ENCODE measurements around the gene AP3B2. TPM values are rescaled to one million over a fixed set of nuclear protein-coding genes. Genes with fewer than 3 reads are reported as not detected.
"Not testable (repeated sequence)": the region's sequence is repeated elsewhere in the genome, so short reads cannot be mapped to it uniquely, and the experiment has no call there.

Gene AP3B2
- total RNA-seq, 2 donors from 2014 or later, result 1.3 to 1.9 TPM

DNA sequence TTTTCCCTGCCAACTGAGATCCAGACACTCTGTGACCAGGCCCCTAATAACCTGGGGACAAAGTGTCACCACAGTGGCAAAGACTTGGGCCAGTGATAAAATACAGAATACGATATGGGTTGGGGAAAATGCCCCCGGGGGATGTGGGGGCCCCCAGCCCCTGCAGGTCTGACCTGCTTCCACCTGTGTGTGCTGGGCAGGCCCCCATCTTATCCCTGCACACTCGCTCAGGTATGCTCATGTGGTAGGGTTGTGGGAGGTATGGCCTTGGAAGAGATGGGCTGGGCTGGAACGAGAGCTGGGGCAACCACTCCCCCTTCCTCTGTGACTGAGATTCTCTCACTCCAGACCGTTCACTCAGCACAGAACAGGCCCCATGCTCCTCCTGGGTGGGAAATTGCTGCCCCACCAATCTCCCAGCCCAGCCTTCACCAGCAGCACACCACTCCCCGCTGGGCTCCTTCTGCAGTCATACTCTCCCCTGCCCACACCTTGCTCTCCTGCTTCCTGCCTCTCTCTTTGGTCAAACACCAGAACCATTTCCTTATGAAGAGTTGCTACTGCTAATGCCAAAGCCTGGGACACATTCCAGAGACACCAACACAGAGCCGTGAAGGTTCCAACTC is 52.9 kb downstream of the AP3B2 start:
- no peak for DNase-seq
- no peak for ATAC-seq
- intact Hi-C loops (cut with DNase I, micrococcal nuclease), result no loop called here

- no peak for DNase-seq
- intact Hi-C loops (cut with DNase I, micrococcal nuclease), result no loop called here
- ATAC-seq, result no peak
Observed at GRCh38 chr15:82655606-82656005, 54.1 kb downstream of the AP3B2 start.

DNA sequence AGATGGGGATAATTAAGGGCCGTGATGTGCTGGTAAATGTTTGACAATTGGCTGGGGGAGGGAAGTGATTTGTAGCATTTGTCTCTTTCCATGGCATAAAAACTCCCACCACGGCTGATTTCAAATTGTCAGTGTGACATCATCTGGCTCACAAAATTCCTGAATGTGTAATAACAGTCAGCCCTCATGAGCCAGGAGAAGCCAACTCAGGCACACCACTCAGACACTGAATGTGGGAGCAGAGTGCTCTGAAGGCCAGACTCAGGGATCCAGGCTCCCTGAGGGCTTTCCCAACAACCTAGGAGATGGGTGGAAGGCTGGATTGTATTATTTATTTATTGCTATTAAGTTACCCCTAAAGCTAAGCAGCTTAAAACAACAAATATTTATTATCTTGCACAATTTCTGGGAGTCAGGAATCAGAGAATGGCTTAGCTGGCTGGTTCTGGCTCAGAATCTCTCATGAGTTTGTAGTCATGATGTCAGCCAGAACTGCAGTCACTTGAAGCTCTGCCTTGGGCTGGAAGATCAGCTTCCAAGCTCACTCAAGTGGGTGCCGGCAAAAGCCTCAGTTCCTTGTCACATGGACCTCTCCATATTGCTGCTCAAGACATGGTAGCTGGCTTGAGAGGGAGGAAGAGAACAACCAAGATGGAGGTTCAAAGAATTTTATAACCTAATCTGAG is 56.0 kb downstream of the AP3B2 start:
- ATAC-seq, result no peak
- DNase-seq, result no peak
- intact Hi-C loops (cut with DNase I, micrococcal nuclease), result no loop called here

DNA sequence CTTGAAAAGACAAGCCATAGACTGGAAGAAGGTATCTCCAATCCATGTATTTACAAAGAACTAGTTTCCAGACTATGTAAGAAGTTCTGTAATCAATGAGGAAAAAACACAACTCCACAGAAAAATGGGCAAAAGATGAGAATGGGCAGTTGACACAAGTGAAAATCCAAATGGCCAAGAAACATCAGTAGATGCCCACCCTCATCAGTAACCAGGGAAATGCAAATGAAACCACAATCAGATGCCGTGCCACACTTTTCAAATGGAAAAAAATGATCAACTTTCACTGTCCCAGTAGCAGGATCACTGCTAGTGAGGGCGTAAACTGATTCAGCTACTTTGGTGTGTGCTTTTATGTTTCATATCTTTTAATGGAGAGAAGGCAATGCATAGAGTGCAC is 58.0 kb downstream of the AP3B2 start:
- ATAC-seq, result no peak
- intact Hi-C loops (cut with DNase I, micrococcal nuclease), result no loop called here
- DNase-seq, result no peak

DNA sequence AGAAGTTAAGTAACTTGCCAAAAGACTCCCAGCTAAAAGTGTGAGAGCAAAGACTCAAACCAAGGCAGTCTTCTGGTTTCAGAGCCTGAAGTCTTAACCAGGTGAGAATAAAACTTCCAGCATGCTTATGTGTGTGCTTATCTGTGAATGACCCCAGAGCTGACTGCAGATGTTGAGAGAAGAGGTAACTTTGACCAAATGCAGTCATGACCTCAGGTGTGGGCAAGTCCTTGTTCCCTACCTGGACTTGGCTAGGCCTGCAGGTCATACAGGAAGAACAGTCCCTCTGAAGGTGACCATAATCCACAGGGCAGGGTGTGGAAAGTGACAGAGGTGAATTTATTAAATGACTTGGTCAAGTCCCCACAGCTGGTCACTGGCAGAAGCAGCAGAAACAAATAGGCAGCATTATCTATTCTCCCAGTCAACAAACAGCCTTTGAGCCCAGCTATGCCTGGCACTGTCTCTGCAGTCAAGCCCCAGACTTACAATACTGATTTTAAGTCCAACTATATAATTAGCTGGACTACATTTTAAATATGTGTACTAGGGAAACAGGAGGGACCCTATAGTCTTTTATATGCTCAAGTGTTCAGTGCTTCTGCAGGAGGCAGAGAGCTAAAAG is 59.5 kb downstream of the AP3B2 start:
- no peak for DNase-seq
- intact Hi-C loops (cut with DNase I, micrococcal nuclease), result no loop called here
- no peak for ATAC-seq

DNA sequence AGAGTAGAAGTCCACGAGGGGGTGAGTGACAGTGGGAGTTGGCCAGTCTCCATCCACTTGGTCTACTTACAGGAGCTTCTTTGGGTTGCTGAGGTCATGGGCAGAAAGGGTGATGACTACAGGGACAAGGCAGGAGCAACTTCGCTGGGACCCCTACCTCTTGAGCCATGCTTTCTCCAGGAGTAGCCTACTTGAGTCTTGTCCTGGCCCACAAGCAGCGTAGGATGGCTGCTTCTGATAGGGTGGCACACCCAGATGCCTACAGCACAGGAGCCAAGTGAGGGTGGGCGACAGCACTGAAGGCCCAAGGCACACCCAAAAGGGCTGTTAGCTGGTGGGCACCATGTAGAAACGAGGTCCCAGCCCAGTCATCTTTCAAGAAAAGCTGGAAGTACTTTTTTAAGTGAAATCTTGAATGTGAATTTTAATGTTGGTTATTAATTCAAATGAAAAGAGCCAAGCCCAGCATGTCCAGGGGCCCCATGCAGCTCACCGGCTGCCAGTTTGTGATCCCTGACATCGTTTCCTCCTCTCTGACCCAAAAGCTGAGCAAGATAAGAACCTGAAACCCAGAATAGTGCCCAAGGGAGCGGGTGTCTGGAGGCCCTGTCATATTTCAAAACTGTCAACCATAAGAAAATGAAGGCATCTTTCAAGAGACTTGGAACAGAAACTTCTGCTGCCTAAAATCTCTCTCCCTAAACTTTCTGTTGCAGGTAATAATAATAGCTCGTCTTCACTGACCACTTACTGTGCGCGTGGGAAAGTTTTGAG is 60.3 kb downstream of the AP3B2 start:
- intact Hi-C loops (cut with DNase I, micrococcal nuclease), result no loop called here
- DNase-seq (no peak), ATAC-seq (no peak)

GRCh38 chr15:82648257-82649103 is 61.2 kb downstream of the AP3B2 start:
- DNase-seq (no peak), ATAC-seq (no peak)
- intact Hi-C loops (cut with DNase I, micrococcal nuclease), result no loop called here

DNA sequence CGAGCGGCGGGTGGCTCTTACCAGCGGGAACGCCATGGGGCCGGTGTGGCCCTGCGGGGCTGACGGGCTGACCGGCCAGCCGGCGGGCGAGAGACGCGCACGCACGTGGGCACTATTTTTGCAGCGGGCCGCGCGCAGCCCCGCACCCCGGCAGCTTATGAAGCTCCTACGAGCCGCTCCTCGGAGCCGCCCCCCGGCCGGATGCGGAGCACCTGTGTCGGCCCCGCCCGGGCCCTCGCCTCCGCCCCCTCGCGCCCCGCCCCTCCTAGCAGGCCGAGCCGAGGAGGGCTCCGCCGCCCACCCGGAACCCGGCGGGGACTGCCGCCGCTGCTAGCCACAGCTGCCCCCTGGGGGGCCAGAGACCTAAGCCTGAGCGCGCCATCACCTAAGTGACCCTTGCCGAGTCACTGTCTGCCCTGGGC is 61.8 kb downstream of the AP3B2 start:
- ATAC-seq, result no peak
- intact Hi-C loops (cut with DNase I, micrococcal nuclease), result no loop called here
- DNase-seq, result peak in 1 of 2 donors; percentile 23

GRCh38 chr15:82647045-82647834 is 62.4 kb downstream of the AP3B2 start, which contains the start of gene CPEB1:
TSS of gene CPEB1 (minus strand) at chr15:82647363. CDS start at chr15:82628459, 18,904 bp downstream.
- ATAC-seq, result peak; percentile 34
- intact Hi-C loops (cut with DNase I, micrococcal nuclease), result no loop called here
- DNase-seq, result peak; percentile 34 to 37

- intact Hi-C loops (cut with DNase I, micrococcal nuclease), result no loop called here
- ATAC-seq (no peak), DNase-seq (no peak)
Observed at GRCh38 chr15:82646250-82647044, 63.2 kb downstream of the AP3B2 start.

- ATAC-seq; intact Hi-C loops (cut with DNase I, micrococcal nuclease); DNase-seq: not testable (repeated sequence)
Observed at GRCh38 chr15:82644967-82645852, 64.5 kb downstream of the AP3B2 start.

DNA sequence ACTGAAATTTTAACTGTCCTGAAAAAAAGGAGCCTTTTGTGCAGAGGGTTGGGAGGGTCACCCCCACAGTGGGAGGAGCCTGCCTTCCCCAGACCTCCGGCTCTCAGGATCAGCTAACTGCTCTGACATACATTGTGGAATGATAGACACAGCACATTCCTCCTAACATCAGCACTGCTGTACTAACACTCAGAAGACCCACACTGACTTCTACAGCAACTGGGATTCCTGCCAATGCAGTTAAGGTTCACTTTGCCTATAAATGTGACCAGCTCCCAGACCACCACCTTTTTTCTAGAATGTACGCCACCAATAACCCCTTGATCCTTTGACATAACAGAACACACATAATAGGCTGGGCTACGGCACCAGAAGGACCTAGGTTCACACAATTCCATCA is 65.7 kb downstream of the AP3B2 start:
- ATAC-seq, result no peak
- intact Hi-C loops (cut with DNase I, micrococcal nuclease), result no loop called here

DNA sequence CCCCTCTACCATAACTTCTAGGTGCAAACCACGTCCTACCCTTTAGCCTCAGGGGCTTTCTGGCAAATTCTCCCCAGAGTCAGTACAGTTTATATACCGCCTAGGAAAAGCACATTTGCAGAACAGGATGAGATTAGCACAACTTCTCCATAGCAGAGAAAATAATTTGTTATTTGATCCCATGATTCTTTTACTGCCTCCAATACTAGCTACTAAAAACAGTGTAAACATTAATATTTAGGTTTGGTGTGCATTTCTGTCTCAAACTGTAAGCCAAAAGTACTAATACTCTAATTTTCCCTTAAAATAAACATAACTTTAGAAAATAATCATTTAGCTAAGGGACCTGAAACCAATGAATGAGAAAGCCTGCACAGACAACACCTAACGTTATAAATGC is 67.0 kb downstream of the AP3B2 start:
- DNase-seq (no peak), ATAC-seq (no peak)
- intact Hi-C loops (cut with DNase I, micrococcal nuclease), result no loop called here

More for the DNA sequence above, 65.7 kb downstream of the AP3B2 start:
- no peak for DNase-seq

- intact Hi-C loops (cut with DNase I, micrococcal nuclease), result no loop called here
- ATAC-seq (no peak), DNase-seq (no peak)
Observed at GRCh38 chr15:82641129-82641798, 68.4 kb downstream of the AP3B2 start.

DNA sequence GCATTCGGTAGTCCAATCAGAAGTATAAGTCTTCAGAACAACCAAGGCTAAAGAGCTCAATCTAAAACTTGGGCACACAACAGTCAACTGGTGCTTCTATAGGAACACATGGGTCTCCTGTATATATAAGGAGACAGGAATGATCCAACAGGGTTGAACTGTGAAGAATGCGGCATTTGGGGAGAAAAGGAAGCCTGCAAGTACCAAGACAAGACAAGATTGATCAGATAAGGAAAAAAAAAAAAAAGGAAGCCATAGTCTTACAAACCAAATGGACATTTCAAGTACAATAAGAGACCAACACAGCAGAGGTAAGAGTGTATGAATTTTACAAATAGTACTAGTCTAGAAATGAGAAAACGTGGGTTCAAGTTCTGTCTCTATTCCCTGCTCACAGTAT is 69.0 kb downstream of the AP3B2 start:
- intact Hi-C loops (cut with DNase I, micrococcal nuclease), result no loop called here
- ATAC-seq, result no peak
- no peak for DNase-seq

GRCh38 chr15:82635798-82636197 is 73.9 kb downstream of the AP3B2 start:
- DNase-seq, result no peak
- intact Hi-C loops (cut with DNase I, micrococcal nuclease), result no loop called here
- no peak for ATAC-seq

Measured in left colon (tissue), 2 donors.